GM21447 (cell line): ENCODE data around the gene NOS1AP.
"Not testable (repeated sequence)": the region's sequence is repeated elsewhere in the genome, so short reads cannot be mapped to it uniquely, and the experiment has no call there.

ENCODE experiments used
- ATAC-seq: cut with Tn5 transposase; IDR thresholded peaks from one replicate; pipeline ENCODE4 v1.9.1; 2021; ENCODE audit not compliant: unreplicated experiment

Gene NOS1AP

DNA sequence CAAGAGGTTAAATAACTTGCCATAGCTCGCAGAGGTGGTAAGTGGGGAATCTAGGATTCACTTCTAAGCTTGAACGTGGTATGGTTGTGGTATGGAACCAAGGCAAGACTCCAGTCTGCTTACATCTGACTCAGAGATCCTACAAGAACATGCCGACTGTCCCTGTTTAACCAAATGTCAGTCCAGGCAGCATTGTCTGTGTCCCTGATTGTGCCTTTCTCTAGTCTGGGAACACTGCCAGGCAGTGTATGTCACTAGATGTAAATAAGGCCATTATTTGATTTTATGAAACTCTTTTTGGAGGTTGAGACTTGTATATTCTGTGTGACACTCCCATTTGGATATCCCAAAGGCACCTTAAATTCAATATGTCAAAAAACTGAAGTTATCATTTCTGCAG is 96.0 kb downstream of the NOS1AP start:
- no peak for ATAC-seq

DNA sequence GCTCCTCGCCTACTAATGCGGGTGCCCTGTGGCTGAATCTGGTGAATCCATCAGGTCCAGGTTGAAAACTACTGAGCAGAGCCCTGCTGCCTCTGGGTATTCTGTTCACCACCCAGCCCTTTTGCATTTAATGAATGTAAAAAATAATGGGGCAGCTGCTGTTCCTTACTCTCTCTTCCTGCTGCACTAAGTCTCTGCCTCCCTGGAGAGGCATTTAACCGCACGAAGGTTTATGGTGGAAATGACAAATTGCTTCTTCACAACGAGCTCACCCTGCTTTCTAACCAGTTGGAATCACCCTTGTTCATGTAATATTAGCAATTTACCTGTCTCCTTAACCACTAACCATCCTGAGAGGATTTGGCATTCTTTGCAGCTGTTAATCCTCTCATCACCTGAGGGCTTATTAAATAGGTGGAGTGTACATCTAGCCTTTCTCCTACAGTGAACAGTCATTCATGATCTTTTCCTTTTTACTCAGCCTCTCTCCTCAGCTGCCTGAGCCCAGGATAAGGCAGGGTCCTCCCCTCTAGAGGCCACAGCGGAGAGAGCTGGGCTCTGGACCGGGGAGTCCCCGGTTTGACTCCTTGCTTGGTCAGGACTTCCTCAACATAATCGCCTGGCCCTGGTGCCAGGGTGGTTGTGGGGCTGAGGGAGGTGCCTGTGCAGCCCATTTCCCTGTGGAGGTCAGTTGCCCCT is 97.6 kb downstream of the NOS1AP start:
- no peak for ATAC-seq

GRCh38 chr1:162168261-162168660 is 98.8 kb downstream of the NOS1AP start:
- no peak for ATAC-seq

DNA sequence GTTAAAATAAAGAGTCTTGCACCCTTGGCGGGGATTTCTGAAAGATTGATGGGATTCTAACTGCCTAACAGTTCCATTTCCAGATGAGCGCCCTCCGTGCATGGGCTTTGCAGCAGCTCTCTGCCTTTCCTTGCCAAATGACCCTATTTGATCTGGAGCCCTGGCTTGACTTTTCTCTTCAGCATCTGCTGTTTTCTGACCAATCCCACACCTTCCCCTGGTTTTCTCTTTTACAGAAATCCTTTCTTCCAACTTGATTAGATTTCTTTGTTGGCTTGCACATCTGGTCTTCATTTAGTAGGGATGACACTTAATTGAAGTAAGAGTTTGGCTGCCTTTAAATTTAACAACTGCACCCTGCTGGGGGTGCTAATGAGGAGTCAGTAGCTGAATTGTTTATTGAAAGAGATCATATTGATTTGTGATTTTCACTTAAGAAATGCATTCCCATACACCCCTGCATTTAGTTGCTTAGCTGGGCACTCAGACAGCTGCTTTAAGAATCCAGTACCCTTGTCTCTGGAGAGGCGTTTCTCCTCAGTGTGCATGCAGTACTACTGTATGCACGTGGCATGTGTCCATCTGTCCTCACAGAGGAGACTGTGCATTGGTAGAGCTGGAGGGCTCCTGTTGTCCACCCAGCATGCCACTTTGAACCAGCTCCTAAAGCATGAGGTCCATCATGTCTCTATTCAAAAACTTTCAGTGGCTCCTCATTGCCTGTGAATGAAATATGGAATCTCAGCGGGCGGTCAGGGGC is 99.7 kb downstream of the NOS1AP start:
- no peak for ATAC-seq

- no peak for ATAC-seq
Observed at GRCh38 chr1:162171111-162171510, 101.6 kb downstream of the NOS1AP start.

DNA sequence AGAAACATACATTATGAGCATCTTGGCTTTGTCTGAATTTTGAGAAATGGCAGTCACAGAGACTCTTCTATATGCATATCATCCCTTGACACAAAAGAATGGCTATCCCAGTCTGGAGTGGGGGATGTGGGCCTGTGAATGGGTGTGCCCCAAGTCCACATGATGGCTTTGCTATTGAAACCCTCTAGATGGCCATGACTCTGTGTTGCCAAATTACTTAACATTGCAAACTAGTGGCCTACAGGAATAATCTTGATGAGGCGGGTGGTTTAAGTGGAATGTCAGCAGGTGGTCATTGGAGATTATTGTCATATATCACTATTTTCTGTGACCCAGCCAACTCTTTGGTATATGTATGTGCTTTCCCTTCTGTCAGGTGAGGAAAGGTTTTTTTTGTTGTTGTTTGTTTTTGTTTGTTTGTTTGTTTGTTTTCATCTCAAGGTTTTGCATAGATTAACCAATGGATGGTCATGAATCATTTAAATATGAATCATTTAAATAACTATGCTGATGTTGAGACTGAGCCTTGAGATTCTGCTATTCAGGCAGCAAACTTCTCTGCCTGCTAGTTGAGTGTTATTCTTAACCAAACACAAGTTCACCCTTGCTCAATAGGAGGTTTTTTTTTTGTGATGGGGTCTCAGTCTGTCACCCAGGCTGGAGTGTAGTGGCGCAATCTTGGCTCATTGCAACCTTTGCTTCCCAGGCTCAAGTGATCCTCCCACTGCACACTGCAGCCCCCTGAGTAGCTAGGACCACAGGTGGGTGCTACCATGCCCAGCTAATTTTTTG is 103.0 kb downstream of the NOS1AP start:
- ATAC-seq = no peak

DNA sequence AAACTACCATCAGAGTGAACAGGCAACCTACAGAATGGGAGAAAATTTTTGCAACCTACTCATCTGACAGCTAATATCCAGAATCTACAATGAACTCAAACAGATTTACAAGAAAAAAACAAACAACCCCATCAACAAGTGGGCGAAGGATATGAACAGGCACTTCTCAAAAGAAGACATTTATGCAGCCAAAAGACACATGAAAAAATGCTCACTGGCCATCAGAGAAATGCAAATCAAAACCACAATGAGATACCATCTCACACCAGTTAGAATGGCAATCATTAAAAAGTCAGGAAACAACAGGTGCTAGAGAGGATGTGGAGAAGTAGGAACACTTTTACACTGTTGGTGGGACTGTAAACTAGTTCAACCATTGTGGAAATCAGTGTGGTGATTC is 104.1 kb downstream of the NOS1AP start:
- not testable (repeated sequence) for ATAC-seq

GRCh38 chr1:162174027-162174426 is 104.5 kb downstream of the NOS1AP start:
- ATAC-seq = not testable (repeated sequence)

DNA sequence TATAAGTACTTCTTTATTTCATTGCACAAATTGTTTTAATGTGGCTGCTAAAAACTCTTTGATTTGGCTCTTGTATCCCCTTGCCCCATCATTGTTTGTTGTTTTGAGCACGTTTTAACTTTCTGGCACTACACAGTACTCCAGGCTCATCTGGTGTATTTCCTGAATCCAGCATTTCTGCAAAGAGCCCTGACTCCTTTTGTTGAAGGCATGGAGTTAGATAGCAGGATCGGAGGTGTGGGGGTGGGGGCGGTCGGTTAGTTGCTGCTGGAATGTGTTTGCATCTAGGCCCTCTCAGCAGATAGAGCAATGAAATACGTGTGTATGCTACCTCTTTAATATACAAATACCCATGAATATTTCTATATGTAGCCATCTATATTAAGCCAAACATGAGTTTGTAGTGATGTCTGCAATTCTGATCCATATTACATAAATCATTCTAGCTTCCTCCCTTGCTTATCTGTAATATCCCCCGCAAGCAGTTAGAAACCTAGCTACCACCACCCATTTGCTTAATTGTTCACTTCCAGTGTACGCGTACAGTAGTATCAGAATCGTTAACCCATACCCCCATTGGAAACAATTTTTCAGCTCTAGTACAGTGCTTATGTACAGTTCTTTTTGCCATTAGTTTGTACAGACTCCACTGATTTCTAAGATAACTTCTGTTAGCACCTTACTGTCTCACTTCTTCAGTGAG is 106.0 kb downstream of the NOS1AP start:
- ATAC-seq = no peak

GRCh38 chr1:162177126-162177525 is 107.6 kb downstream of the NOS1AP start:
- ATAC-seq = no peak

DNA sequence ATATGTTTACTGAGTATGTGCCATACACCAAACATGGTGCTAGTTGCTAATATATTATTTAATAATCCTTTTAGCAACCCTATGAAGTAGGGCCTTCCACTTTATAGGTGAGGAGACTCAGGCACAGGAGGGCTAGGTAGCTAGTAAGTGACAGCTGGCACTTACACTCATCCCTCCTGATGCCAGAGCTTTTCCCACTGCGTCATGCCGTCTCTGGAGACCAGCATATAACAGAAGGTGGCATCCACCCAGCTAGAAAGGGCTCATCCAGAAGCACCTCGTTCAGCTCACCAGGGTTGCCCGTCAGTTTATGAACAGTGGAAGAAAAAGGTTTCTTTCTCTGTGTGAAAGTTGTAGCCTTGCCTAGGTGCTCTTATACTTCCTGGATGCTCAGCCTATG is 108.9 kb downstream of the NOS1AP start:
- no peak for ATAC-seq

GRCh38 chr1:162179121-162179520 is 109.6 kb downstream of the NOS1AP start:
- no peak for ATAC-seq

GRCh38 chr1:162180813-162181212 is 111.3 kb downstream of the NOS1AP start:
- ATAC-seq = no peak

DNA sequence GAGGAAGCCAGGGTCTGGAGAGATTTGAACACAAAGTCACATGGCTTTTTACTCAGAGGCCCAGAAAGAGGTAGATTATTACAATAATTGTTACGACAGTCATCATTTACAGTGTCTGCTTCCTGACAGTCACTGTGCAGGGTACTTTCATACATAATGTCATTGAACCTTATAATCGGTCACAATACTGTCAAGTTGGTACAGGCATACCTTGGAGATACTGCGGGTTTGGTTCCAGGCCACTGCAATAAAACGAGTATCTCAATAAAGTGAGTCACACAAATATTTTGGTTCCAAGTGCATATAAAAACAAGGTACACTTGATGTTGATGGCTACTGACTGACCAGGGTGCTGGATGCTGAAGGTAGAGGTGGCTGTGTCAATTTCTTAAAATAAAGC is 112.6 kb downstream of the NOS1AP start:
- ATAC-seq = no peak

GRCh38 chr1:162185314-162186025 is 116.0 kb downstream of the NOS1AP start:
- no peak for ATAC-seq

- ATAC-seq = no peak
Observed at GRCh38 chr1:162186026-162186374, 116.5 kb downstream of the NOS1AP start.

DNA sequence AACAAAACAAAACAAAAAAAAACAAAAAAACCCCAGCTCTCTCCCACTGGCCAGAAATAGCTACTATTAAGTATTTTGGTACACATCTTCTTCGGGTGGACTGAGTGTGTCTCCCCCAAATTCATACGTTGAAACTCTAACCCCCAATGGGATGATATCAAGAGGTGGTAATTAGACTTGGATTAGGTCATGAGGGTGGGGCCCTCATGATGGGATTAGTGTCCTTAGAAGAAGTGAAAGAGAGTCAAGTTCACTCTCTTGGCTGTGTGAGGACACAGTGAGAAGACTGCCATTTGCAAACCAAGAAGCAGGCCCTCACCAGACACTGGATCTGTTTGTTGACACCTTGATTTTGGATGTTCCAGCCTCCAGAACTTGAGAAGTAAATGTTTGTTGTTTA is 116.9 kb downstream of the NOS1AP start:
- ATAC-seq = no peak

GRCh38 chr1:162187687-162188276 is 118.3 kb downstream of the NOS1AP start:
- ATAC-seq = no peak

- no peak for ATAC-seq
Observed at GRCh38 chr1:162189345-162189744, 119.9 kb downstream of the NOS1AP start.
